NCI-H1092 treated with DMSO at 0.1 percent for 48 hours (cell line): ENCODE measurements around the gene IGFLR1.
"Not testable (repeated sequence)": the region's sequence is repeated elsewhere in the genome, so short reads cannot be mapped to it uniquely, and the experiment has no call there.

Source experiments
- DNase-seq: peaks from one replicate; lab custom pipeline; 2025; lab: John Stamatoyannopoulos, UW

IGFLR1 gene

DNA sequence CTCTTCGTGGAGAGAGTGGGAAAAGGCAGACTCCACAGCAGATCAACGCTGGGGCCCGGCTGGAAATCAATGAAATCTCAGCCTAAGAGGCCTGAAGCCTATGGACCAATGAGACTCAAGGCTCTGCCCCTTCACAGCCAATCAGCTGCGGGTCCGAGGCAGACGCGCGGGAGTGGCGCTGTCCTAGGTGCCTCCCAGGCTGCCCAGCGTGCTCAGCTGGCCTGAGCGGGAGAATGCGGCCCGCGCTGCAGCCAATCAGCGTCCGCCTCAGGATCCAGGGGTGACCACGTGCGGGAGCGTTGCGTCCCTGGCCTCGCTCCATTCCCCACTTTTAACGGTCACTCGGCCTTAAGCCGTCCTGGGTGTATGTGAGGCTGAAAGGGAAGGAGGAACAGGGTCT is 38.0 kb downstream of the IGFLR1 start, which contains the start of gene ZBTB32:
Gene ZBTB32, plus strand, starts transcription at position 341 of the 400 bp plus-strand sequence. CDS start 10,069 bp downstream, outside the sequence.
- DNase-seq, result no peak

DNA sequence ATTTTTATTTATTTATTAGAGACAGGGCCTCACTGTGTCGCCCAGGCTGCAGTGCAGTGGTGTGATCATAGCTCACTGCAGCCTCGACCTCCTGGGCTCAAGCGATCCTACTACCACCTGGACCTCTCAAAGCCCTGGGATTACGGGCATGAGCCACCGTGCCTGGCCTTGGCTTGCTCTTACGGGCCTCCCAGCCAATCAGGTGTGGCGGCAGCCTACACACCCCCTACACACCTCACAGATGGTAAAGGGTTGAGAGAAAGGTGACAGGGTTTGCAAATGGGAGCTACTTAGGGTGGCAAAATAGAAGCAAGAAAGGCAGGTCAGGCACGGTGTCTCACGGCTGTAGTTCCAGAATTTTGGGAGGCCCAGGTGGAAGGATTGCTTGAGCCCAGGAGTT is 38.9 kb downstream of the IGFLR1 start:
- no peak for DNase-seq

DNA sequence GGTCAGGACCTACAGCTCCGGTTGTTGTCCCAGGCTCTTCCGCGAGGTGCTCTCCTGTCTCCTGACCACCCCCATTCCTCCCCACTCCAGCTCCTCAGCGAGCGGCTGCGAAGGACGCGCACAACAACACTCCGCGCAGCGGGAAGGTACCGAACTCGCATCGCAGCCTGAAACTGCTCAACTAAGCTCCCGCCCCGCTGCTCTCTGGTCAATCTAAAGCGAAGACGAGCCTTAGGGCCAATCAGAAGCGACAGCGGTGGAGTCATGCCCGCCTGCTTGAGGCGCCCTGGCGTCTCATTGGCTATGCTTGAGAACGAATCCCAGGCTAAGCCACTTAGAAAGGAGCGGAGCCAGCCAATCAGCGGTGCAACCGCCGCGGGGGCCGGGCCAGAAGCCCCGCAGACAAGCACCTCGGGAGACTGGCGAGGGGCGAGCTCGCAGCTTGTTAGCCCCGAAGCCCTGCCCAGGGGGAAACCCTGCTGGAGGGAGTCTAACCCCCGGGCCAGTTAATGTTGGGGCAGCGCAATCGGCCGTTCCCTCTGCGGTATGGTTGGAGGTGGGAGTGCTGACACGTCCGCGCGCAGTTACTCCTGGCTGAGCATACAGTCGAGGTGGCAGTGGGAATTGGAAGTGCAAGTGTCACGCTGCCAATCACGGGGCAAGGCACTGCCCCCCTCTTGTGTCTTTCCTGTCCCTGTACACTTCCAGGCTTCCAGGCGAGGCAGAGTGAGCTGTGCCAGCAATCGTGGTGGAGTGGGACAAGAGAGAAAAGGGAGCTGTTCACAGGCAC is 39.8 kb downstream of the IGFLR1 start:
- DNase-seq, result peak; percentile 96

DNA sequence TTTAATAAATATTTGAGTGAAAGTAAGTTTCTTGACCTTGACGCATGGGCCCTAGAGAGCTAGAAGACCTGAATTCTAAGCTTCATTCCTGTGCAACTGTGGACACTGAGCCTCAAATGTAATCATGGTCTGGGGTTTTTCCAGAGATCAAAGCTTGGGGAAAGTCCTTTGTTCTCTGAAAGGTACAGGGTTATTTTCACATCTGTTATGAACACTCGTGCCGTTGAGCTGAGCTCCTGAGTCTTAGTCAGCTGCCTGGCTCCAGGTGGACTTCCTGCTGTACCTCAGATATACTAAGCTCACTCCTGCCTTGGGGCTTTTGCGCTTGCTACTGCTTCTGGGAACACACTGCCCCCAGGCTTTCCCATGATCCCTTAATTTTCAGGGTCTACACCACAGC is 45.4 kb downstream of the IGFLR1 start:
- DNase-seq, result no peak

DNA sequence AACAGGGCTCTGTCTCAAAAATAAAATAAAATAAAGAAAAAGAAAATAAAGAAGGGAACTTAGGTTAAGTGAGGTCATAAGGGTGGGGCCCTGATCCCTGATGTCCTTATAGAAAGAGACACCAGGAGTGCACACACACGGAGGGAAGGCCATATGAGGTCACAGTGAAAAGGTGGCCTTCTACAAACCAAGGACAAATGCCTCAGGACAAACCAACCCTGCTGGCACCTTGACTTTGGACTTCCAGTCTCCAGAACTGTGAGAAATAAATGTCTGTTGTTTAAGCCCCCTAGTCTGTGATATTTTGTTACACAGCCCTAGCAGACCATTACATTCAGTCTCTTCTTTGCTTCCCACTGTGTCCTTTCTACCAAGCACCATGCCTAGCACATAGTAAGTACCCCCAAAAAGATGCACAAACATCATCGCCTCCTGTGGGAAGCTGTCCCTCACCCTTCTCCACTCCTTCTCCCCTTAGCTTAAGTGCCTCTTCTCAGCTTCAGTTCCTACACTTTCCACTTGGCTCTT is 46.3 kb downstream of the IGFLR1 start:
- no peak for DNase-seq

DNA sequence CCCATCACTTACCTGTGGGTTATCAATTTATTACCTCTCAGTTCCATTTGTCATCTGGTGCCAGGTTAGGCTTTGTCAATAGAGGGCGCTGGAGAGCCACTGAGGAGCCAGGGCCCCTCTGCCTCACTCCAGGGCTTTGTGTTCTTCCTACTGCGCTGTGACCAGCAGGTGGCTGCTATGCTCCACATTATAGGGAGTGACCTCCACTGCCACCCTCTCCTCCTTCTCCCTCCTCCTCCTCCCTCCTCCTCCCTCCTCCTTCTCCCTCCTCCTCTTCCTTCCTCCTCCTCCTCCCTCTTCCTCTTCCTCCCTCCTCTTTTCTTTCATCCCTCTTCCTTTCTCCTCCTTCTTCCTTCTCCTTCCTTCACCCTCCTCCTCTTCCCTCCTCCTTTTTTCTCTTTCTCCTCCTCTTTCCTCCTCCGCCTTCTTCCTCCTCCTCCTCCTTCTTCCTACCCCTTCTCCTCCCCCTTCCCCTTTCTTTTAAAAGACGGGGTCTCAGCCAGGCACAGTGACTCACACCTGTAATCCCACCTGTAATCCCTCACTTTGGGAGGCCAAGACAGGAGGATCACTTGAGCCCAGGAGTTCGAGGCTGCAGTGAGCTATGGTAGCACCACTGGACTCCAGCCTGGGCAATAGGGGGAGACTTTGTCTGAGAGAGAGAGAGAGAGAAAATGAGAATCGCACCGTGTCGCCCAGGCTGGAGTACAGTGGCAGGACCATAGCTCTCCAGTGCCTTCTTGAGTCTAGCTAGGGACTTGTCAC is 48.2 kb downstream of the IGFLR1 start:
- peak; percentile 74 for DNase-seq

DNA sequence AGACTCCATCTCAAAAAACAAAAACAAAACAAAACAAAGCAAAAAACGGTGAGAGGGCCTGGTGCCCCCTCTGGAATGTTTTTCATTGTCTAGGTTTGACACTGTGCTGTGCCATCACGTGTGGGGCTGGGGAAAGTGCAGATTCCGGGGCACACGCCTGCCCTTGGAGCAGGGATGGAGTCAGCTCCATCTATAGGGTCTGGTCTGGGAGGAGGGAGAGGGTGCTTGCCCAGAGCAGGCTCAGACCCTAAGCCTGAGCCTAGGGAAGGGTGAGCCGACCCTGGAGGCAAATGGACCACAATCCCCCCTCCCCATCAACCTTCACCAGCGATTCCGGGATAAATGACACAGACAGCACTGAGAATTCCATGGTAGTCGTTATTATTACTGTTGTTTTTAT is 48.8 kb downstream of the IGFLR1 start:
- no peak for DNase-seq

DNA sequence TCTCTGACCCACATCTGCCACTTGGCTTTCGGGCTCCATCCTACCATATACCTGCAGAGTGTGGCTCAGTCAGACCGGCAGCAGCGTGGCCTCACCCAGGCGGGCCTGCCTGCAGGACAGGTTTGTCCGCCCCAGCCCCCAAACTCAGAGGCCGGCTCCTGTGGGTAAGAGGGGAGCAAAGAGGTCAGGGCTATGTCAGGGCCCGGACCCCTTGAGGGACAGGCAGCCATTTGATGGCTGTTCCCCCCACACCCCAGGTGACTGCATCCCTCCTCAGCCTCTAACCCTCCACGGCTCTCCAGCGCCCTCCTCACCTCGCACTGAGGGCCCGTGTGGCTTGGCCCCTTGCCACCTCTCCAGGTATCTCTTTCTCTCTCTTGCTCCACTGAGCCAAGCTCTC is 50.2 kb downstream of the IGFLR1 start:
- DNase-seq, result no peak

DNA sequence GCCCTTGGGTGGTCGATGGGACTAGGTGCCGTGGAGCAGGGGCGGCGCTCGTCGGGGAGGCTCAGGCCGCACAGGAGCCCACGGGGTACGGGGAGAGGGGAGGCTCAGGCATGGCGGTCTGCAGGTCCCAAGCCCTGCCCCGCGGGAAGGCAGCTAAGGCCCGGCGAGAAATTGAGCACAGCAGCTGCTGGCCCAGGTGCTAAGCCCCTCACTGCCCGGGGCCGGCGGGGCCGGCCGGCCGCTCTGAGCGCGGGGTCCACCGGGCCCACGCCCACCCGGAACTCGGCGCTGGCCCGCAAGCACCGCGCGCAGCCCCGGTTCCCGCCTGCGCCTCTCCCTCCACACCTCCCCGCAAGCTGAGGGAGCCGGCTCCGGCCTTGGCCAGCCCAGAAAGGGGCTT is 51.1 kb downstream of the IGFLR1 start:
- DNase-seq, result not testable (repeated sequence)

DNA sequence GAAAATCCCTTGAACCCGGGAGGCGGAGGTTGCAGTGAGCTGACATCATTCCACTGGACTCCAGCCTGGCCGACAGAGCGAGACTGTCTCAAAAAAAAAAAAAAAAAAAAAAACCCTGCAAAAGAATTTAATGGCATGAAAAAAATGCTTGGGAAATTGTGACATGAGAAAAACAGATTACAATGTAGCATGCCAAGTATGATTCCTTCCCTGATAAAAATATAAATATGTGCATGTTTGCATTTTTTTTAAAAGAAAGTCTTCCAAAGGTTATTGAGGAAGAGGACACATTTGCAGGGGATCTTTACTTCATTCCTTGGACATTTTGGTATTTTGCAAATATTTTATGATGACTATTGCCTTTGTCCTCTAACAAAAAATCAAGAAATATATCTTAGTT is 52.4 kb downstream of the IGFLR1 start:
- DNase-seq, result no peak
